Endodermal cell (in vitro differentiated cells): ENCODE measurements around the gene COG5. TPM values are rescaled to one million over a fixed set of nuclear protein-coding genes. Genes with fewer than 3 reads are reported as not detected.

ENCODE experiments used
- DNase-seq: peaks from one replicate; pipeline ENCODE4 v3.0.0-alpha.2; 2017
- H3K27ac ChIP-seq: 2 replicates; pipeline ENCODE4 v1.5.1; 2013; ENCODE audit warnings: mild to moderate bottlenecking, low read depth, low read length, moderate library complexity
- H3K27me3 ChIP-seq: 2 replicates; pipeline ENCODE4 v1.6.1; 2013; ENCODE audit warnings: mild to moderate bottlenecking, low read length, moderate library complexity; ENCODE audit not compliant: insufficient read depth, control insufficient read depth, poor library complexity, severe bottlenecking
- H3K36me3 ChIP-seq: 2 replicates; pipeline ENCODE4 v1.7.0; 2013; ENCODE audit warnings: mild to moderate bottlenecking, low read length, moderate library complexity; ENCODE audit not compliant: control insufficient read depth, insufficient read depth
- H3K4me1 ChIP-seq: one replicate; pipeline ENCODE4 v1.7.0; 2013; ENCODE audit warnings: low read length; ENCODE audit not compliant: control insufficient read depth, insufficient read depth
- H3K4me3 ChIP-seq: 2 replicates; pipeline ENCODE4 v1.5.1; 2013; ENCODE audit warnings: mild to moderate bottlenecking, low read length, moderate library complexity
- H3K9ac ChIP-seq: 2 replicates; pipeline ENCODE4 v1.6.1; 2013; ENCODE audit warnings: mild to moderate bottlenecking, low read length, moderate library complexity; ENCODE audit not compliant: poor library complexity, severe bottlenecking; ENCODE audit errors: extremely low read depth
- H3K9me3 ChIP-seq: 2 replicates; pipeline ENCODE4 v1.6.1; 2013; ENCODE audit warnings: mild to moderate bottlenecking, low read length, moderate library complexity; ENCODE audit not compliant: control insufficient read depth
- H3K27ac Mint-ChIP-seq: 2 replicates; pipeline ENCODE4 v1.8.0; 2020; ENCODE audit warnings: mixed read lengths
- H3K27me3 Mint-ChIP-seq: 2 replicates; pipeline ENCODE4 v1.8.0; 2021; ENCODE audit warnings: mild to moderate bottlenecking, mixed read lengths; ENCODE audit not compliant: insufficient read depth
- H3K36me3 Mint-ChIP-seq: 2 replicates; pipeline ENCODE4 v1.8.0; 2020; ENCODE audit warnings: low read depth, mixed read lengths
- H3K4me1 Mint-ChIP-seq: 2 replicates; pipeline ENCODE4 v1.8.0; 2020; ENCODE audit warnings: mixed read lengths
- H3K4me3 Mint-ChIP-seq: 2 replicates; pipeline ENCODE4 v1.8.0; 2020; ENCODE audit warnings: mild to moderate bottlenecking, moderate library complexity, mixed read lengths
- H3K9me3 Mint-ChIP-seq: 2 replicates; pipeline ENCODE4 v1.8.0; 2020; ENCODE audit warnings: mild to moderate bottlenecking, mixed read lengths
- CTCF ChIP-seq: fragments of 200-600 bp; sonication (generic); conservative IDR thresholded peaks from 2 replicates; pipeline ENCODE4 v1.5.0; 2021; ENCODE audit warnings: antibody characterized with exemption, mild to moderate bottlenecking
- total RNA-seq, 2 donors: library from RNA; stranded (reverse); fragmentation: NEBNext Ultra II Directional in 1 of 2; extraction: Animal tissue kit (Norgen Biotek cat#: 25700) in 1 of 2; gene quantifications; 2 replicates in 1 of 2; 3 replicates in 1 of 2; pipeline ENCODE4 v1.2.1, GENCODE V29; 2021

Gene COG5
- total RNA-seq, 2 donors from 2014 or later: 25.5 to 34.7 TPM

DNA sequence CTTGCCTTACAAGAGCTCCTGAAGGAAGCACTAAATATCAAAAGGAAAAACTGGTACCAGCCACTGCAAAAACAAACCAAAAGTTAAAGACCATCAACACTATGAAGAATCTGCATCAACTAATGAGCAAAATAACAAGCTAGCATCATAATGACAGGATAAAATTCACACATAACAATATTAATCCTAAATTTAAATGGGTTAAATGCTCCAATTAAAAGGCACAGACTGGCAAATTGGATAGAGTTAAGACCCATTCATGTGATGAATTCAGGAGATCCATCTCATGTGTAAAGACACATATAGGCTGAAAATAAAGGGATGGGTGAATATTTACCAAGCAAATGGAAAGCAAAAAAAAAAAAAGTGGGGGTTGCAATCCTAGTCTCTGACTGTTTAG is 29.6 kb downstream of the COG5 start:
- Mint-ChIP-seq H3K9me3 (peaks cover 24% of the 10 kb centered on the region), H3K4me1 (peaks cover 5% of the 10 kb centered on the region), H3K27me3 (no peaks in the 10 kb centered on the region), H3K4me3 (no peak overlapping the region), H3K36me3 (peaks cover 44% of the 10 kb centered on the region), H3K27ac (no peak overlapping the region)
- DNase-seq: no peak
- no peaks in the 10 kb centered on the region for H3K27me3 ChIP-seq
- H3K4me3 ChIP-seq: no peak overlapping the region
- no peak for TF ChIP-seq CTCF
- H3K9ac ChIP-seq: no peak overlapping the region
- no peaks in the 10 kb centered on the region for H3K4me1 ChIP-seq
- H3K36me3 ChIP-seq: no peaks in the 10 kb centered on the region
- H3K9me3 ChIP-seq: peaks cover 4% of the 10 kb centered on the region
- H3K27ac ChIP-seq: no peak overlapping the region

- Mint-ChIP-seq H3K4me3 (no peak overlapping the region), H3K4me1 (peaks cover 5% of the 10 kb centered on the region), H3K27me3 (no peaks in the 10 kb centered on the region), H3K27ac (no peak overlapping the region), H3K36me3 (peaks cover 29% of the 10 kb centered on the region), H3K9me3 (peaks cover 11% of the 10 kb centered on the region)
- peaks cover 11% of the 10 kb centered on the region for H3K36me3 ChIP-seq
- H3K4me3 ChIP-seq: no peak overlapping the region
- TF ChIP-seq CTCF: no peak
- no peak for DNase-seq
- H3K9me3 ChIP-seq: no peaks in the 10 kb centered on the region
- no peaks in the 10 kb centered on the region for H3K27me3 ChIP-seq
- no peaks in the 10 kb centered on the region for H3K4me1 ChIP-seq
- no peak overlapping the region for H3K9ac ChIP-seq
- H3K27ac ChIP-seq: no peak overlapping the region
Measured at GRCh38 chr7:107530751-107531150, 33.0 kb downstream of the COG5 start.

- H3K4me3 ChIP-seq: no peak overlapping the region
- no peak overlapping the region for H3K9ac ChIP-seq
- Mint-ChIP-seq H3K9me3 (no peaks in the 10 kb centered on the region), H3K27me3 (no peaks in the 10 kb centered on the region), H3K4me1 (peaks cover 5% of the 10 kb centered on the region), H3K36me3 (peaks cover 24% of the 10 kb centered on the region), H3K27ac (no peak overlapping the region), H3K4me3 (no peak overlapping the region)
- H3K27me3 ChIP-seq: no peaks in the 10 kb centered on the region
- H3K4me1 ChIP-seq: no peaks in the 10 kb centered on the region
- no peak overlapping the region for H3K27ac ChIP-seq
- H3K36me3 ChIP-seq: peaks cover 12% of the 10 kb centered on the region
- TF ChIP-seq CTCF: no peak
- no peaks in the 10 kb centered on the region for H3K9me3 ChIP-seq
- DNase-seq: no peak
Measured at GRCh38 chr7:107528461-107528860, 35.3 kb downstream of the COG5 start.
